ENCODE results near the gene SYT12.

SYT12 gene

DNA sequence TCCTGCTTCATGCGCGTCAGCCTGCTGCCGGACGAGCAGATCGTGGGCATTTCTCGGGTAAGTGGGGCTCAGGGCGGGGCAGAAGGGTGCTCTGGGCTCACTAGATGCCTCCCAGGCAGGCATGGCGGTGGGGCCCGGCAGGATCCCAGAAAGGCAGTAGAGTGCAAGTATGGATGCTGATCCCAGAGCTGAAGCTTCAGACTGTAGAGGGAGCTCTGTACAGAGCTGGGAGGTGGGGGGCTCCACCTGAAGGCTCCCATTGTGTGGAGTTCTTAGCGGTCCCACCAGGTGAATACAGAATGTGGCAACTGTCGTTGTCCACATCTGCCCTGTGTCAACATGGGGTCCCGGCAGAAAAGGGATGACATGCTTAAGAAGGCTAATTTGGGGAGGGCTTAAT lies 17.2 kb downstream of the SYT12 start:
- Histone ChIP-seq H3K79me2 (ENCODE audit: insufficient read depth, low read length) (no peaks in the 10 kb centered on the region), H2AFZ (ENCODE audit: low read depth, low read length, severe bottlenecking) (no peak overlapping the region), H3K36me3 (ENCODE audit: low read length) (no peaks in the 10 kb centered on the region), H3K9me2 (replicated peaks; ENCODE audit: insufficient read depth, low read length) (no peaks in the 10 kb centered on the region), H3K27me3 (ENCODE audit: low read length) (no peaks in the 10 kb centered on the region), H3F3A (ENCODE audit: insufficient read depth) (no peaks in the 10 kb centered on the region), H3K4me3 (ENCODE audit: insufficient read depth, low read length, poor library complexity, severe bottlenecking) (no peak overlapping the region), H3K27ac (ENCODE audit: low read depth, low read length) (no peak overlapping the region), H4K20me1 (ENCODE audit: low read depth, low read length) (no peaks in the 10 kb centered on the region), H3K9me3 (ENCODE audit: insufficient read depth, low read length) (no peaks in the 10 kb centered on the region), H3K4me2 (ENCODE audit: low read depth, low read length, poor library complexity, severe bottlenecking) (no peak overlapping the region), H3K9ac (ENCODE audit: low read length) (no peak overlapping the region)
- TF ChIP-seq, protein P1, sequence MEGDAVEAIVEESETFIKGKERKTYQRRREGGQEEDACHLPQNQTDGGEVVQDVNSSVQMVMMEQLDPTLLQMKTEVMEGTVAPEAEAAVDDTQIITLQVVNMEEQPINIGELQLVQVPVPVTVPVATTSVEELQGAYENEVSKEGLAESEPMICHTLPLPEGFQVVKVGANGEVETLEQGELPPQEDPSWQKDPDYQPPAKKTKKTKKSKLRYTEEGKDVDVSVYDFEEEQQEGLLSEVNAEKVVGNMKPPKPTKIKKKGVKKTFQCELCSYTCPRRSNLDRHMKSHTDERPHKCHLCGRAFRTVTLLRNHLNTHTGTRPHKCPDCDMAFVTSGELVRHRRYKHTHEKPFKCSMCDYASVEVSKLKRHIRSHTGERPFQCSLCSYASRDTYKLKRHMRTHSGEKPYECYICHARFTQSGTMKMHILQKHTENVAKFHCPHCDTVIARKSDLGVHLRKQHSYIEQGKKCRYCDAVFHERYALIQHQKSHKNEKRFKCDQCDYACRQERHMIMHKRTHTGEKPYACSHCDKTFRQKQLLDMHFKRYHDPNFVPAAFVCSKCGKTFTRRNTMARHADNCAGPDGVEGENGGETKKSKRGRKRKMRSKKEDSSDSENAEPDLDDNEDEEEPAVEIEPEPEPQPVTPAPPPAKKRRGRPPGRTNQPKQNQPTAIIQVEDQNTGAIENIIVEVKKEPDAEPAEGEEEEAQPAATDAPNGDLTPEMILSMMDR (IDR thresholded peaks at IDR 0.05; ENCODE audit: insufficient read depth, low read length, poor library complexity, severe bottlenecking): no peak

DNA sequence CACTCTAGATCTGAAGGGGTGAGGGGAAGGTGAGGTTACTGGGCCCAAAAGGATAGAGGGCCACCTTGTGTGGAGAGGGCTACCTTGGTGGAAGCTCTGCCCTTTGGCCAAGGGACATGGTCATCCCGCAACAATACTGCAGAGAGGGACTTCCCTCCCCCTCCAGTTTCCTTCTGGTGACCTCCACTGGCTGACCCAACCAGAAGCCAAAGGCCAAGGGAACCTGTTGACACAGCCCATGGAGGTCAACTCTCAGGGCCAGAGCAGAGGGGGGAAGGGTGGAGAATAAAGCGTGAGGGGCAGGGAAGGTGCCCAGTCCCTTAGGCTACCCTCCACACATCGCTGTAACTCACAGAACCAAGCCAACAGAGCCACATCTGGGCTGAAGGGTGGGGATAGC lies 18.7 kb downstream of the SYT12 start:
- Histone ChIP-seq H3K9me3 (ENCODE audit: insufficient read depth, low read length) (no peaks in the 10 kb centered on the region), H3K79me2 (ENCODE audit: insufficient read depth, low read length) (no peaks in the 10 kb centered on the region), H3K27ac (ENCODE audit: low read depth, low read length) (no peak overlapping the region), H3K4me2 (ENCODE audit: low read depth, low read length, poor library complexity, severe bottlenecking) (no peak overlapping the region), H3K4me3 (ENCODE audit: insufficient read depth, low read length, poor library complexity, severe bottlenecking) (no peak overlapping the region), H4K20me1 (ENCODE audit: low read depth, low read length) (no peaks in the 10 kb centered on the region), H2AFZ (ENCODE audit: low read depth, low read length, severe bottlenecking) (no peak overlapping the region), H3K27me3 (ENCODE audit: low read length) (no peaks in the 10 kb centered on the region), H3K9me2 (replicated peaks; ENCODE audit: insufficient read depth, low read length) (no peaks in the 10 kb centered on the region), H3F3A (ENCODE audit: insufficient read depth) (no peaks in the 10 kb centered on the region), H3K9ac (ENCODE audit: low read length) (no peak overlapping the region), H3K36me3 (ENCODE audit: low read length) (no peaks in the 10 kb centered on the region)
- TF ChIP-seq, protein P1 (IDR thresholded peaks at IDR 0.05; ENCODE audit: insufficient read depth, low read length, poor library complexity, severe bottlenecking): no peak
- no peak for TF ChIP-seq EZH2phosphoT487 (conservative IDR thresholded peaks at IDR 0.05; ENCODE audit: low read length)

DNA sequence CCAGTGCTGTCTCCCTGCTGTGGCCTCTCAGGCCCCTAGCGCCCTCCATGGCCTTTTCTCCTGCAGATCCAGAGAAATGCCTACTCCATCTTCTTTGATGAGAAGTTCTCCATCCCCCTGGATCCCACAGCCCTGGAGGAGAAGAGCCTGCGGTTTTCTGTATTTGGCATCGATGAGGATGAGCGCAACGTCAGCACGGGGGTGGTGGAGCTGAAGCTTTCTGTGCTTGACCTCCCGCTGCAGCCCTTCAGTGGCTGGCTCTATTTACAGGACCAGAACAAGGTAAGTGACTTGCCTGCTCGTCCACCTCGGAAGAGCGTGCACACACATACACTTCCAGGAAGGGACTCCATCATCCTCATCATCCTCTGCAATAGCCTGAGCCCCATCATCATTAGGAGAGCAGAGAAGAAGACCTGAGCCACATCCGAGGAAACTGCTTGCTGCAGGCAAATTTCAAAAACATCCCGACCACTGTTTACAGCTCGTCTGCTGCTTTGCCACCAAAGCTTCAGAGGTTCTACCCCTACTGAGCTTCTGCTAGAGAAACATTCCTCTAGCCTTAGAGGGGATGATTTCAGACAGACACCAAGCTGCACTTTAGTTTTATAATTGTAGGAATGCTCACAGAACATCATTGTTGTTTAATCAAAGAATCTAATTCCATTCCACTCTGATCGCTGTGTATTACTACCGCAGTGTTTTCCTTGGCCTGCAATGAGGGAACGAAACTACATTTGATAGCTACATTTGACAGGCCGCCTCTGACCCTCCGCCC lies 20.8 kb downstream of the SYT12 start:
- no peaks in the 10 kb centered on the region for H3K9me3 ChIP-seq (ENCODE audit: insufficient read depth, low read length)
- H3K9me2 ChIP-seq (replicated peaks; ENCODE audit: insufficient read depth, low read length): no peaks in the 10 kb centered on the region
- no peak overlapping the region for H2AFZ ChIP-seq (ENCODE audit: low read depth, low read length, severe bottlenecking)
- H3K79me2 ChIP-seq (ENCODE audit: insufficient read depth, low read length): no peaks in the 10 kb centered on the region
- no peaks in the 10 kb centered on the region for H3F3A ChIP-seq (ENCODE audit: insufficient read depth)
- no peaks in the 10 kb centered on the region for H4K20me1 ChIP-seq (ENCODE audit: low read depth, low read length)
- no peak overlapping the region for H3K9ac ChIP-seq (ENCODE audit: low read length)
- no peaks in the 10 kb centered on the region for H3K36me3 ChIP-seq (ENCODE audit: low read length)
- H3K27me3 ChIP-seq (ENCODE audit: low read length): no peaks in the 10 kb centered on the region
- no peak overlapping the region for H3K4me2 ChIP-seq (ENCODE audit: low read depth, low read length, poor library complexity, severe bottlenecking)
- no peak overlapping the region for H3K27ac ChIP-seq (ENCODE audit: low read depth, low read length)
- no peak for TF ChIP-seq EZH2phosphoT487 (conservative IDR thresholded peaks at IDR 0.05; ENCODE audit: low read length)
- TF ChIP-seq, protein P1 (IDR thresholded peaks at IDR 0.05; ENCODE audit: insufficient read depth, low read length, poor library complexity, severe bottlenecking): no peak
- no peak overlapping the region for H3K4me3 ChIP-seq (ENCODE audit: insufficient read depth, low read length, poor library complexity, severe bottlenecking)

All from SU-DHL-6 (cell line).